Loucy (cell line): ENCODE results near the gene NLRP9.

Experiments
- CTCF ChIP-seq: fragments of 200-600 bp; sonication (generic); conservative IDR thresholded peaks from 2 replicates; pipeline ENCODE4 v1.5.1; 2014; ENCODE audit warnings: mild to moderate bottlenecking, antibody characterized with exemption, low read length
- EZH2phosphoT487 ChIP-seq: fragments of 200-600 bp; IDR thresholded peaks from 2 replicates; pipeline ENCODE4 v1.6.1; 2018; ENCODE audit warnings: antibody characterized with exemption, mild to moderate bottlenecking, moderate library complexity, borderline replicate concordance

DNA sequence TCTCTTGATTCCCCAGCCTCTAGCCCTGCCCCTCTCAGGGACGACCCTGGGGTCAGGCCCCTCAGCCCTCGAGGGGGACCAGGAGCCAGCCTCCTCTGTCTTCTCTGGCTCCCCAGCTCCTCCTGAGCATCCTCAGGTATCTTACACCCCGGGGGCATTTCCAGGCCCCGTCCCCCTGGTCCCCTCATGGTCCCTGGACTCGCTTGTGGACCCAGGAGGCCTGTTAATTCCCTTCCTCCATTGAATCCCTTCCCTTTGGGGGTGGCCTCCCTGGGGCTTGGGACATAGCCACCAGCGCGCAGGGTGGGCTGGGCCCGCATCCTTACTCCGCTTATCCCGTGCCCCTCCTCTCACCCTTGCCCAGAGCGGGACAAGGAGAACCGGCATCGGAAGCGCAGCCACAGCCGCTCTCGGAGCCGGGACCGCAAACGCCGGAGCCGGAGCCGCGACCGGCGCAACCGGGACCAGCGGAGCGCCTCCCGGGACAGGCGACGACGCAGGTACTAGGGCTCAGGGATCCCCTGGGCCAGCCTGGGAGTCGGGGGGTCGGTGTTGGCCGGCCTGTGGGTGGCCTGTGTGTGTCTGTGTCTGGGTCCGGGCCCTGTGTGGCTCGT, 79.2 kb downstream of the NLRP9 start:
- no peak for TF ChIP-seq CTCF
- TF ChIP-seq EZH2phosphoT487, result no peak
